MV-4-11 (cell line): ENCODE results near the gene SLC25A43.
"Not testable (repeated sequence)": the region's sequence is repeated elsewhere in the genome, so short reads cannot be mapped to it uniquely, and the experiment has no call there.

ENCODE experiments used
- DNase-seq: peaks from one replicate; lab custom pipeline; 2025; lab: John Stamatoyannopoulos, UW

SLC25A43 gene

DNA sequence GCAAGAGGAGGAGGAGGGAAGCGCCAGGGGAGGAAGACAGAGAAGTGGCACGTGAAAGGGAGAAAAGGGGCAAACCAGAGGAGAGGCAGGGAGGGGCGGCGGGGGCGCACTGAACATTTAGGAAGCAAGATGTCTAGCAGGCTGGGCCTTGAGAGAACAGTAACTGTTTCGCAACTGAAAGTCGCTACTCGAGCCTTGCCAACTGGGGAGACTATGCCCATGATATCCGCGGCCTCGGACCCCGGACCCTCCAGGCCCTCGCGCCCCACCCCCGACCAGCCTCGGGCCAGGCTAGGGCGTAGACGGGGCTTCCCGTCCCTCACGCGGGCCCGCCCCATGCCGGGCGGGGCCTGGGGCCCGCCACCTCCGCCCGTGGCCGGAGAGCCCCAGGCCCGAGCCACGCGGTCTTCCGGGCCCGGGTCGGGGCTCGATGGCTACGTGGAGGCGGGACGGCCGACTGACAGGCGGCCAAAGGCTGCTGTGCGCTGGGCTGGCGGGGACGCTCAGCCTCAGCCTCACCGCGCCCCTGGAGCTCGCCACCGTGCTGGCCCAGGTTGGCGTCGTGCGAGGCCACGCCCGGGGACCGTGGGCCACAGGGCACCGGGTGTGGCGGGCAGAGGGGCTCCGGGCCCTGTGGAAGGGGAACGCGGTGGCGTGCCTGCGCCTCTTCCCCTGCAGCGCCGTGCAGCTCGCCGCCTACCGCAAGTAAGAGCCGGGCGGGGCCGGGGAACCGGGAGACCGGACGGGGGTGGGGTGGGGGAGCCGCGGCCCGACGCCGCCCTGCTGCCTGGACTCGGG, at the start of gene SLC25A43:
TSS of gene SLC25A43 (plus strand) at position 363 of the 798 bp plus-strand sequence. CDS start at position 431, 68 bp downstream.
- peak; percentile 26 for DNase-seq

DNA sequence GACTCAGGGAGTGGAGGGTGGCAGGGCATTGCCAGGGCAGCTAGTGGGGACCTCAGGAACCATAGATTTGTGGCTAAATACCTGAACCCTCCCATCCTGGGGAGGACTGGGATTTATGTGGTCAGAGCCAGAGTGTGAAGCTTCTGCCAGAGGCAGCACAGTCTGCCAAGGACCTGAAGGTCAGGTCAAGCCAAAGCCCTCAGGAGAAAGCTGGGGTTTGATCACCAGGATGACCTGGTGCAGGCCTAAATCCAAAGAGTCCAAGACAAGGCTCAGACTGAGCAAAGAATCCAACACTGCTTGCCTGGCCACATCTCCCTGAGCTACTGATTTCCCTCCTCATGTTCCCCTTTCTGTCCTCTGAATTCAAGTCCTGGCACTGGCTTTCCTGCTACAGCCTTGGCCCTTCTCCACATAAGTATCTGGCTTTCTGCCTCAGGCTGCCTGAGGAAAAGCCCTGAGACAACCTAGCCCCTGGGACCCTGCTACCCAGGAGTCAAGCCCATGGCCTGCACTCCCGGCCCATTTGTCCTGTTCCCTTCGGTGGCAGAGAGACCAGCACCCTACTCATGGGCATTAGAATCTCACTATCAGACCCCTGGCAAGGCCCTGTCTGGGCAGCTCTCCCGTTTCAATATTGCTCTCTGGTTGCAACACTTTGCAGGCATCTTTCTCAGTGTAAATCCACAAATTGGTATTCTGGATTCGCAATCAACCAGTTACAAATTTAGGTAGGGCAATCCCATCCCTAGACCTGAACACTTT, 39.3 kb upstream of the SLC25A43 start:
- no peak for DNase-seq

DNA sequence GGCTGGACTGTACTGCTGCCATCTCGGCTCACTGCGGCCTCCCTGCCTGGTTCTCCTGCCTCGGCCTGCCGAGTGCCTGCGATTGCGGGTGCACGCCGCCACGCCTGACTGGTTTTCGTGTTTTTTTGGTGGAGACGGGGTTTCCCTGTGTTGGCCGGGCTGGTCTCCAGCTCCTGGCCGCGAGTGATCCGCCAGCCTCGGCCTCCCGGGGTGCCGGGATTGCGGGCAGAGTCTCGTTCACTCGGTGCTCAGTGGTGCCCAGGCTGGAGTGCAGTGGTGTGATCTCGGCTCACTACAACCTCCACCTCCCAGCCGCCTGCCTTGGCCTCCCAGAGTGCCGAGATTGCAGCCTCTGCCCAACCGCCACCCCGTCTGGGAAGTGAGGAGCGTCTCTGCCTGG, 37.7 kb upstream of the SLC25A43 start:
- not testable (repeated sequence) for DNase-seq

DNA sequence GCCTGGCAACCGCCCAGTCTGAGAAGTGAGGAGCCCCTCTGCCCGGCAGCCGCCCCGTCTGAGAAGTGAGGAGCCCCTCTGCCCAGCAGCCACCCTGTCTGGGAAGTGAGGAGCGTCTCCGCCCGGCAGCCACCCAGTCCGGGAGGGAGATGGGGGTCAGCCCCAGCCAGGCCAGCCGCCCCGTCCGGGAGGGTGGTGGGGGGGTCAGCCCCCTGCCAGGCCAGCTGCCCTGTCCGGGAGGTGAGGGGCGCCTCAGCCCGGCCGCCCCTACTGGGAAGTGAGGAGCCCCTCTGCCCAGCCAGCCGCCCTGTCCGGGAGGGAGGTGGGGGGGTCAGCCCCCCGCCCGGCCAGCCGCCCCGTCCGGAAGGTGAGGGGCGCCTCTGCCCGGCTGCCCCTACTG, 37.1 kb upstream of the SLC25A43 start:
- DNase-seq: not testable (repeated sequence)

DNA sequence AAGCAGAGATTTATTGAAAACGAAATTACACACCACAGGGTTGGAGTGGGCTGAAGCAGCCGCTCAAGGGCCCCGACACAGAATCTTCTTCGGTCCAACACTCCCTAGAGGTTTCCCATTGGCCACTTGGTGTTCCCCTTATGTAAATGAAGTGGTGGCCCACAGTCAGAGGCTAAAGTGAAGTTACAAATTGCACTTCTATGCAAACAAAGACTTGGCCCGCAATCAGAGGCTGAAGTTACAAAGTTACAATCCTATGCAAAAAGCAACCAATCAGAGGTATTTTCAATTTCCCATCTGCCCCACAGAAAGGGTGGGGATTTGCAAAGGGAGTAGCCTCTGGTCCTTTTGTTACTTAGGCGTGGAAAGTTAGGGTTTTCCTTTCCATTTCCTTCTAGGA, 35.7 kb upstream of the SLC25A43 start:
- no peak for DNase-seq

DNA sequence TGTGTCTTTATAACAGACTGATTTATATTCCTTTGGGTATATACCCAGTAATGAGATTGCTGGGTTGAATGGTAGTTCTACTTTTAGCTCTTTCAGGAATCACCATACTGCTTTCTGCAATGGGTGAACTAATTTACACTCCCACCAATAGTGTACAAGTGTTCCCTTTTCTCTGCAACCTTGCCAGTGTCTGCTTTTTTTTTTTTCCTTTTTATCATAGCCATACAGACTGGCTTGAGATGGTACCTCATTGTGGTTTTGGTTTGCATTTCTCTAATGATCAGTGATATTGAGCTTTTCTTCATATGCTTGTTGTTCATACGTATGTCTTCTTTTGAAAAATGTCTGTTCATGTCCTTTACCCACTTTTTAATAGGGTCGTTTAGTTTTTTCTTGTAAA, 27.3 kb upstream of the SLC25A43 start:
- not testable (repeated sequence) for DNase-seq

DNA sequence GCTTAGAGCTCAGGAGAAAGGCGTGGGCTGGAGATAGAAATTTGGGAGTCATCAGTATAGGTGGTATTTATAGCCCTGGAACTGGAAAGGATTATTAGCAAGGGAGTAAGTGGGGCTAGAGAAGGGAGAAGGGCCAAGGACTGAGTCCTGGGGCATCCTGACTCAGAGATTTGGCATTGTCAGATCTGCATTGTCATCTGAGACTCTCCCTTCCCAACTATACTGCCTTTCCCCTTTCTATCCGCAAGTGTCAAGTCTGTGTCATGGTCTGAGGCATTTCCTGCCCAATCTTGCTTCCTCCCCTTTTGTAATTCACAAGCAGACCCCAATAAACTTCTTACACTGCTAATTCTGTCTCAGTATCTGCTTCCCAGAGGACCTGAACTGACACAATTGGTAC, 24.4 kb upstream of the SLC25A43 start:
- DNase-seq: no peak

DNA sequence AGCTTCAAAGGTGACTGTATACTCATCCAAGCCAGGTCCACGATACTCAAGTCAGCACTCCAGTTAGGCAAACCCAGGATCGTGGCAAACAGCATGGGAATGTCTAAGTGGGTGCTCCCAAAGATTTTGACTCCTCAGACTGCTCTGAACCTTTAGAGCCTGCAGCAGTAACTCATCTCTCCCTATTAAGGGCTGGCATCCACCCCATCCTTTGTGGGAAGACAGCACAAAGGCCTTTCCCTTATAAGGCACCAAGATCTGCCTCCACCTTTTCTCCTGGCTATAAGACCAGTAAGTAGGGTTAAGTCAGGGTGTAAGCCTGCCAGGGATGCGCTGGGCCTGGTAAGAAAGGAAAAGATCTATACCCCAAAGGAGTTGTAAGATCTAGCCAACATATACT, 23.6 kb upstream of the SLC25A43 start:
- DNase-seq: no peak

DNA sequence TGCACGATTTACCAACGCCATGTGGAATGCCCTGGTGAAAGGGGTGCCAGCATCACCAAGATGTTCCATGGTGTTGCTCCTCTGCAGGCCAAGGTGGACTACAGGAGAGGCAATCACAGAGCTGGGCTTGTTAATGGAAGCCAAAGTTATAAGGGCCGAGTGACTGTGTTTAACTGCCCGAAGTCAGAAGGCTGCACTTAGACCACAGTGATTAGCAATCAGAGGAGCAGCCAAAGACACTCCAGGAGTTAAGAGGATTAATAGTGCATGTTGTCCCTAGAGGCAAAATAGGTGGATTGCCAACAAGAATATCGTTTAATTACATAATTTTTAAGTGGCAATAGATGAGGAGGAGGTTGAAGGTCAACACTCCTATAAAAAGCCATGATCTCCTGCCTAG, 22.8 kb upstream of the SLC25A43 start:
- DNase-seq: no peak

DNA sequence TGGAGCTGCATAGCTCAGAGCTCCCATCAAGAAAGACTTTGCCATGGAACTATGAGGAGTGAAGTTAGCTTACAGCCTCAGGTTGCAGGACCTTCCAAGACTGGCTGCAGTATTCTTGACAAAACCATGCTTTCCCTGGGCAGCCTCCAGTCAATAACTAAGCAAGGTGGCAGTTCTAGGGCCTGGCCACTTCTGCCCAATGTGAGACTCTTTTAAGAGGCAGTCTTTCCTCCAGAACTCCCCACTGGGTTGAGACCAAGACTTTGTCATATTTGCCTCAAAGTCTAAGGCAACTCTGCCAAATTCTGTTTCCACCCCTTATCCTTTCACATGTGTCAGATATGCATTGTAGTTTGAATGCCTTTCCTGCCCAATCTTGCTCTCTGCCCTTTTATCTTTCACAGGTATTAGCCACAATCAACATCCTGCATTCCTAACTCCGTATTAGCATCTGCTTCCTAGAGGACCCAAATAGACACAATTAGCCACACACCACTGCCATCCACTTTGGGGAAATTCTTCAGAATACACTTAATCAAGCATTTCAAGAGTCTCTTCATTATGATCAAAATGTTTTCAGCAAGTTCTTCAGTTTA, 17.7 kb upstream of the SLC25A43 start:
- DNase-seq: no peak

DNA sequence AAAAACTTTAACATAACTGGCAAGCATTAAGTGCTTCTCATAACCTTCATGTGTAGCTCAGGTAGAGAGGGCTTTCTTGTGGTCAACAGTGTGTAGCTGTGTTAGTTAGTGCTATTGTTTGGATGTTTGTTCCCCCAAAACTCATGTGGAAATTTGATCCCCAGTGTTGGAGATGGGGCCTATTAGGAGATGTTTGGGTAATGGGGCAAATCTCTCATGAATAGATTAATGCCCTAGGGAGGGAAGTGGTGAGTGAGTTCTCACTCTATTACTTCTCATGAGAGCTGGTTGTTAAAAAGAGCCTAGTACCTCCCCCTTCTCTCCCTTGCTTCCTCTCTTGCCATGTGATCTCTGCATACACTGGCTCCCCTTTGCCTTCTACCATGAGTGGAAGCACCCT, 16.5 kb upstream of the SLC25A43 start:
- DNase-seq: no peak

DNA sequence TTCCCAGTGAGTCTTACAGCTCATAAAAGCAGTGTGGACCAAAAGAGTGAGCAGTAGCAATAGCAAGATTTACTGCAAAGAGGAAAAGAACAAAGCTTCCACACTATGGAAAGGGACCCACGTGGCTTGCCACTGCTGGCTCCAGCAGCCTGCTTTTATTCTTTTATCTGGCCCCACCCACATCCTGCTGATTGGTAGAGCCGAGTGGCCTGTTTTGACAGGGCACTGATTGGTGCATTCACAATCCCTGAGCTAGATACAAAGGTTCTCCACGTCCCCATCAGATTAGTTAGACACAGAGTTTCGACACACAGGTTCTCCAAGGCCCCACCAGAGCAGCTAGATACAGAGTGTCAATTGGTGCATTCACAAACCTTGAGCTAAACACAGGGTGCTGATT, 12.5 kb upstream of the SLC25A43 start:
- DNase-seq: not testable (repeated sequence)

DNA sequence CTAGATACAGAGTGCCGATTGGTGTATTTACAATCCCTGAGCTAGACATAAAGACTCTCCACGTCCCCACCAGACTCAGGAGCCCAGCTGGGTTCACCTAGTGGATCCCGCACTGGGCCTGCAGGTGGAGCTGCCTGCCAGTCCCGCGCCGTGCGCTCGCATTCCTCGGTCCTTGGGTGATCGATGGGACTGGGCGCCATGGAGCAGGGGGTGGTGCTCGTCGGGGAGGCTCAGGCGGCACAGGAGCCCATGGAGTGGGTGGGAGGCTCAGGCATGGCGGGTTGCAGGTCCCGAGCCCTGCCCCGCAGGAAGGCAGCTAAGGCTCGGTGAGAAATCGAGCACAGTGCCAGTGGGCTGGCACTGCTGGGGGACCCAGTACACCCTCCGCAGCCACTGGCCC, 11.7 kb upstream of the SLC25A43 start:
- not testable (repeated sequence) for DNase-seq

DNA sequence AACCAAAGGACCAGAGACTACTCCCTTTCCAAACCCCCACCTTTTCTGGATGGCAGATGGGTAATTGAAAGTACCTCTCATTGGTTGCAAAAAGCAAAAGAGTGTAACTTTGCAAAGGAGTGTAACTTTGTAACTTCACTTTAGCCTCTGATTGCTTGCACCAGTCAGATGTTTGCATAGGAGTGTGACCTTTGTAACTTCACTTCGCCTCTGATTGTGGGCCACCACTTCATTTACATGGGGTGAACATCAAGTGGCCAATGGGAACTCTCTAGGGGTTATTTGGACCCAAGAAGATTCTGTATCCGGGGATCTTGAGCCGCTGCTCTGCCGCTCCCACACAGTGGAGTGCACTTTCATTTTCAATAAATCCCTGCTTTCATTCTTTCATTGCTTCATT, 9.9 kb upstream of the SLC25A43 start:
- no peak for DNase-seq

DNA sequence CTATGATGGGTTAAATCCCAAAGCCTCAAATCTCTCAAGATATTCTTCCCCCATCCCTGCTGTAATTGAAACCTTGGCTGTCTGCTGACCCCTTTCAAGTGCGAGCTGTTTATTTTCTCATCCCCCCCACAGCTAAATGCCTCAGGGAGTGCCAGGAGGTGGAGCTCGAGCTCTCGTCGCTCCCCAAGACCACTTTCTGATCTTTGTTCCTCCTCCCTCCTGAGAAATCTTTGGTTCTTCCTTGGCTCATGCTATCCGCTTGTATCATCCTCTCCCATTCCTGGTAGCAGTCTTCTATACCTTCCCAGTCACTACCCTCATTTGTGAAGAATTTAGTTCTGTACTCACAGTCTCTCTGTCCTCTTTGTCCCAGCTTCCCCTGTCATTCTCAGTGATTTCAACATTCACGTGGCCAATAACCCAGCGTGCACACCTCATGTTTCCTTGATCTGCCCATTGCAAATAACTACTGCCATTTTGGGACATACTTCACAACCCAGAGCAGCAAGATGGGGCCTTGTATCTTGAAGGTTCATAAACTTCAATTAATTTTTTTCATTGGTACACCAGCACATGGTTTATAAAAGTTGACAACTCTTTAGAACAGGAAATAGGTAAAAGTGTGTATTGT, 9.2 kb upstream of the SLC25A43 start:
- no peak for DNase-seq

DNA sequence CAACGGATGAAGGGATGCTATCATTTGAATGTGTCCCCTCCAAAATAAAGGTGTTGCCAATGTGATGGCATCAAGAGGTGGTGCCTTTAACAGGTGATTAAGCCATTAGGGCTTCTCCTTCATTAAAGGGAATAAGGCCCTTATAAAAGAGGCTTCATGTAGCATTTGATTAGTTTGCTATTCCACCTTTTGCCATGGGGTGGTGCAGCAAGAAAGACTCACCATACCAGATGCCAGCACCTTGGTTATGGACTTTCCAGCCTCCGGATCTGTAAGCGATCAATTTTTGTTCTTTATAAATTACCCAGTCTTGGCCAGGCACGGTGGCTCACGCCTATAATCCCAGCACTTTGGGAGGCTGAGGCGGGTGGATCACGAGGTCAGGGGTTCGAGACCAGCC, 7.9 kb upstream of the SLC25A43 start:
- peak; percentile 4 for DNase-seq

DNA sequence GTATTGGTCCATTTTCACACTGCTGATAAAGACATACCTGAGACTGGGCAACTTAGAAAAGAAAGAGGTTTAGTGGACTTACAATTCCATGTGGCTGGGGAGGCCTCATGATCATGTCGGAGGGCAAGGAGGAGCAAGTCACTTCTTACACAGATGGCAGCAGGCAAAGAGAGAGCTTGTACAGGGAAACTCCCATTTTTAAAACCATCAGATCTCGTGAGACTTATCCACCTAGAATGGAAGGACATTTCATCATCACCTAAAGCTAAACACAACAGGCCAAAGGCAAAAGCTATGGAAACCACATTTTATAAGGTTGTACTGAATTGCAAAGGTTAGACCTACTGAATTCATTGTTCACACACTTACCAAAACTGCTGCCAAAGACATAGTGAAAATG, 6.0 kb upstream of the SLC25A43 start:
- DNase-seq: no peak

DNA sequence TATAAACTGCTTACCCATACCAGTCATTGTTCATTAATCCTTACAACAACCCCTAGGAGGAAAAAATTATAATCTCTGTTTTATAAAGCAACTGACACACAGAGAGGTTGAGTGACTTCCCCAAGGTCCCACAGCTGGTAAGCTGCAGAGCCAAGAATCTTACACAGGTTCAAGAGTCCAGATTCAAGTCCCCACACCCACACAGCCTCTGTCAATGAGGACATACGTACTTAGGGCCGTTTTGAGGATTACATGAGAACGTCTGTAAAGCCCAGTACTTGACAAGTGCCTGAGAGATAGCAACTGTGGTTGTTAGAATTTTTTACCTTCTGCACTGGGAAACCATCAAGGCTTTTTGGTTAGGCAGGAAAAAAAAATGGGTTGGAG, 556 bp upstream of the SLC25A43 start:
- DNase-seq: peak; percentile 15

DNA sequence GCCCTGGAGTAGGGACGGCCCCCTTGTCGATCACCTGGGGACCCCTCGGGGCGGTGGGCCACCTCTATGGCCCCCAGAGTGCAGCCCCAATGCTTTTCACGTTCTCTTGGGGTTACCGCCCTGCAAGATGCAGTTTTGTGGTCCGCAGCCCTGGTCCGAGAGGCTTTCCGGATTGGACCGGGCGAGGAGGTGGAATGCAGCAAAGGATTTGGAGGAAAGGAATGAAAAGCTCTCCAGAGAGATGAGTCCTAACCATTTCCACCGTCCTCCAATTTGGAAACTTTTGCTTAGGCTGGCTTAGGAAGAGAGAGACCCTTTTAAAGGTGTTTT, 601 bp downstream of the SLC25A43 start:
- no peak for DNase-seq

DNA sequence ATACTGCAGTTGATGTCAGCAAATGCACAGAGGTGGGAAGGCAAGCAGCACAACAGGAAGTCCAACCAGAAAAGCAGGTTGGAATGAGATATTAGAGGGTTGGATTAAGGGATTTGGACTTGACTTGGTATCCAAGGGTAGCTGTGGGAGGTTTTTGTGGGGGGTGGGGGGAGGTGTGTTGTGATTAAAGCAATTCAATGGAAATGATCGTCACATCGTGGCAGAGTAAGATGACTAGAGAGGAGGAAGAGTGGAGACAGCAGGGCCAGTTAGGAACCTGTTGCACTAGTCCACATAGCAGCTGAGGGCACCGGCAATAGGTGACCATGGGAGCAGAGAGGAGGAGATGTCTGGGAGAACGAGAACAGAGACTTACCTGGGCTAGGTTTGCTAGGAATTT, 2.4 kb downstream of the SLC25A43 start:
- DNase-seq: no peak

DNA sequence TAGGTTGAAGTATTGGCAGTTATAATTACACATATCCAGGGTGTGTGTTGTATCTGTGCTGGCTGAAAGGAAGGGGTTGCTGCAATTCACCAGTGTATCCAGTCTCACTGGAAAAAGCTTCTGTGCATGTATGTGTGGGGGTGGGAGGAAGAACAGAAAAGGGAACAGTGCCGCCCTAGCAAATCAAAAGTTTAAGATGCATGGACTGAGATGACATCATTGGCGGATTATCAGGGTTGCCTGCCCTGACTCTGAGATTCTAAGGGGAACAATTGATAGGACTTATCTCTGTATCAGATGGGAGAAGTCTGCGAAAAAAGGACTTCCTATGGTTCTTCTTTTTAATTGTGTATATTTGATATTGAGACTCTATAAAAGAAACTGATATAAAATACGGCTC, 3.5 kb downstream of the SLC25A43 start:
- peak; percentile 67 for DNase-seq

DNA sequence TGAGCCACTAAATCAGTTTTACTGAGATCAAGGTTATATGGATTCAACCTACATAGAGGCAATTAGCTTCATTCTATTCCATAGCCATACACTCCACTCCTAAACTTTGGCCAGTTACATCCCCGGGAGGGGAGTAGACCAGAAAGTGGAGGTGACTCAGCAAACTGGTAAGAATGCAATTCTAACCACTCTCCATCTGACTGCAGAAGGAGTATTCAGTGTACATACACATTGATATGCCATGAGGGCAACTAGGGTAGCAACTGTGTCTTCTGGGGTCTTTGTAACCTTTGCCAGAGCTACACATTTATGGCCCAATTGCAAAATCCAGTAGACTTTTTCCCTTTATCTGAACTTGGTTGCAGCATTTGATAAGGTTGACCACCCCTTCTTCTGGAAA, 7.6 kb downstream of the SLC25A43 start:
- DNase-seq: no peak

DNA sequence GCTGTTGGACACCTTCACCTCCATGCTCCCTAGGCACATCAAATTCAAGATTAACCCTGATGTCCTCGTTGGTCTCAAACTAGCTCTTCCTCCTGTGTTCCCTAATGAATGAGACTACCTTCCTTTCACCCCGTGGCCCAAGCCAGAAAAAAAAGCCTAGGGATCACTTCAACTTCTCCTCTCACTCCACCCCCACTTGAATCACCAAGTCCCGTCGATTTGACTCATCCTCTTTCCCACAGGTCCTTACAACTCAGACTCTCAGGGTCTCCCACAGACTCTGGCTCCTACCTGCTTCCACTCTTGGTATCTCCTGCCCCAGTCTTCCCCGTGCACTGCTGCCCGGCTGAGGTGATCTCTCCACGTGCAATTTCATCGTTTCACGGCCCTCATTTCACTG, 8.5 kb downstream of the SLC25A43 start:
- no peak for DNase-seq
